Measurements from ENCODE around the gene DDX25. TPM values are rescaled to one million over a fixed set of nuclear protein-coding genes. Genes with fewer than 3 reads are reported as not detected.

The DDX25 gene
- total and polyA plus RNA-seq, 2 of the 8 experiments (the other 6 are each of a cell fraction or from before 2014, with no cell fraction given): 17.6 to 17.9 TPM

- no peaks in the 10 kb centered on the region for H4K20me1 ChIP-seq (replicated peaks in 1 of 2; ENCODE audit: control insufficient read depth in 1 of 2, insufficient read depth in 2 of 2, low read length in 2 of 2)
- no peak overlapping the region for H3K18ac ChIP-seq (ENCODE audit: extremely low read depth, low read length)
- WGBS, 2 experiments (ENCODE audit: extremely low coverage in 1 of 2, insufficient coverage in 1 of 2, insufficient read length in 1 of 2, insufficient replicate concordance in 2 of 2, low coverage in 1 of 2, low lambda C conversion rate in 2 of 2, missing lambda C conversion rate in 1 of 2): 89% methylated on average over 3 of the region's 3 CpGs; no CpG with 5 or more reads in 1 of the 2 experiments
- no peak overlapping the region for H3K14ac ChIP-seq (ENCODE audit: insufficient read length)
- no peaks in the 10 kb centered on the region for H3K79me2 ChIP-seq (ENCODE audit: control insufficient read depth in 1 of 2, insufficient read depth in 2 of 2, low read length in 2 of 2)
- POLR2A ChIA-PET (ENCODE audit: partially characterized antibody): no interaction called here
- FAIRE-seq (no peak), DNase-seq (ENCODE audit: low read depth in 1 of 2, low spot score in 2 of 2) (no peak)
- CTCF ChIA-PET (ENCODE audit: partially characterized antibody): interaction anchor here (0.6 to 1.1 kb wide), 2 partner anchors 35 to 1013 kb away, joined by 3 read pairs; no protein-coding TSS in a partner anchor
- H4K5ac ChIP-seq (ENCODE audit: insufficient read length, low read depth, low read length): no peak overlapping the region
- no peaks in the 10 kb centered on the region for H3K23me2 ChIP-seq (ENCODE audit: low read depth, low read length)
- no peak overlapping the region for H4K8ac ChIP-seq (ENCODE audit: extremely low read depth, insufficient read depth, low read length)
- no peak overlapping the region for H4K91ac ChIP-seq (replicated peaks; ENCODE audit: insufficient read length, low read length)
- H2BK15ac ChIP-seq (ENCODE audit: low read length): no peak overlapping the region
- H3K27me3 ChIP-seq (replicated peaks in 1 of 4; ENCODE audit: control insufficient read depth in 3 of 4, extremely low read depth in 1 of 4, insufficient read depth in 3 of 4, low read length in 3 of 4): no peaks in the 10 kb centered on the region
- no peak overlapping the region for H3K9ac ChIP-seq (replicated peaks in 1 of 4; ENCODE audit: extremely low read depth in 1 of 4, low read depth in 3 of 4, low read length in 3 of 4)
- no peak overlapping the region for H2AFZ ChIP-seq (ENCODE audit: low read length)
- H2BK12ac ChIP-seq (ENCODE audit: low read depth, low read length): no peak overlapping the region
- no peak overlapping the region for H2BK20ac ChIP-seq (ENCODE audit: low read length)
- no peak overlapping the region for H3K4ac ChIP-seq (replicated peaks; ENCODE audit: insufficient read length, low read depth, low read length)
- no peak overlapping the region for H2BK120ac ChIP-seq (replicated peaks; ENCODE audit: low read depth, low read length)
- TF ChIP-seq TAF1 (IDR thresholded peaks at IDR 0.05; ENCODE audit: low read depth, low read length): no peak
- no peak overlapping the region for H3K56ac ChIP-seq (replicated peaks; ENCODE audit: insufficient read length, low read depth, low read length)
- H2AK5ac ChIP-seq (ENCODE audit: low read depth, low read length): no peak overlapping the region
- H3K4me2 ChIP-seq (ENCODE audit: insufficient read depth in 1 of 2, low read depth in 2 of 2, low read length in 2 of 2): no peak overlapping the region
- peaks cover 0 to 17% (median 0%) of the 10 kb centered on the region in 4 experiments; a peak in 3 of 8 replicates for H3K36me3 ChIP-seq (ENCODE audit: control insufficient read depth in 2 of 4, insufficient read depth in 4 of 4, low read length in 3 of 4)
- no peaks in the 10 kb centered on the region for H3K79me1 ChIP-seq (ENCODE audit: low read depth, low read length)
- H3K4me3 ChIP-seq (ENCODE audit: extremely low read depth in 1 of 4, insufficient read depth in 2 of 4, low read depth in 3 of 4, low read length in 4 of 4): no peak overlapping the region
- H3K9me3 ChIP-seq (ENCODE audit: insufficient read depth in 2 of 2, low read depth in 1 of 2, low read length in 1 of 2): no peaks in the 10 kb centered on the region
- H2BK5ac ChIP-seq (ENCODE audit: low read depth, low read length): no peak overlapping the region
- no peak overlapping the region for H3K23ac ChIP-seq (ENCODE audit: insufficient read length)
- H3K4me1 ChIP-seq (replicated peaks in 1 of 4; ENCODE audit: control insufficient read depth in 3 of 4, insufficient read depth in 4 of 4, low read length in 3 of 4): peaks cover 0 to 3% (median 0%) of the 10 kb centered on the region in 4 experiments; a peak in 2 of 7 replicates
- H3K27ac ChIP-seq (ENCODE audit: low read depth, low read length): no peak overlapping the region
Measured at GRCh38 chr11:125977333-125977732, 73.0 kb downstream of the DDX25 start.
